ENCODE data around the gene CHRNE.

GRCh38 chr17:4884489-4884888, 18.4 kb downstream of the CHRNE start:
- TF ChIP-seq EZH2phosphoT487 (IDR thresholded peaks at IDR 0.05; ENCODE audit: borderline replicate concordance, low read length): no peak
- TF ChIP-seq, protein P1, sequence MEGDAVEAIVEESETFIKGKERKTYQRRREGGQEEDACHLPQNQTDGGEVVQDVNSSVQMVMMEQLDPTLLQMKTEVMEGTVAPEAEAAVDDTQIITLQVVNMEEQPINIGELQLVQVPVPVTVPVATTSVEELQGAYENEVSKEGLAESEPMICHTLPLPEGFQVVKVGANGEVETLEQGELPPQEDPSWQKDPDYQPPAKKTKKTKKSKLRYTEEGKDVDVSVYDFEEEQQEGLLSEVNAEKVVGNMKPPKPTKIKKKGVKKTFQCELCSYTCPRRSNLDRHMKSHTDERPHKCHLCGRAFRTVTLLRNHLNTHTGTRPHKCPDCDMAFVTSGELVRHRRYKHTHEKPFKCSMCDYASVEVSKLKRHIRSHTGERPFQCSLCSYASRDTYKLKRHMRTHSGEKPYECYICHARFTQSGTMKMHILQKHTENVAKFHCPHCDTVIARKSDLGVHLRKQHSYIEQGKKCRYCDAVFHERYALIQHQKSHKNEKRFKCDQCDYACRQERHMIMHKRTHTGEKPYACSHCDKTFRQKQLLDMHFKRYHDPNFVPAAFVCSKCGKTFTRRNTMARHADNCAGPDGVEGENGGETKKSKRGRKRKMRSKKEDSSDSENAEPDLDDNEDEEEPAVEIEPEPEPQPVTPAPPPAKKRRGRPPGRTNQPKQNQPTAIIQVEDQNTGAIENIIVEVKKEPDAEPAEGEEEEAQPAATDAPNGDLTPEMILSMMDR (IDR thresholded peaks at IDR 0.05; ENCODE audit: low read depth, low read length, poor library complexity, severe bottlenecking): no peak

Measured in DOHH2 (cell line).